Endothelial cell of umbilical vein (primary cell): Measurements from ENCODE around the gene HCRT. TPM values are rescaled to one million over a fixed set of nuclear protein-coding genes. Genes with fewer than 3 reads are reported as not detected.

ENCODE experiments used
- BruUV-seq: library from RNA; stranded (reverse); fragments of 400-500 nt; replicated peaks from 2 replicates; lab custom pipeline; 2021; lab: Mats Ljungman, UMichigan
- CTCF ChIA-PET: fragments of 300-600, 350-600 bp; sonication (Branson Sonifier 250); formaldehyde crosslinking; loops from one replicate; lab custom pipeline; 2021; ENCODE audit warnings: antibody characterized with exemption, inconsistent platforms; lab: Charles Lee
- POLR2A ChIA-PET: fragments of 300-600, 350-600 bp; sonication (Branson Sonifier 250); formaldehyde crosslinking; loops from one replicate; lab custom pipeline; 2021; ENCODE audit warnings: antibody characterized with exemption, inconsistent platforms; lab: Charles Lee
- DNase-seq: peaks from one replicate; pipeline ENCODE4 v3.0.0-alpha.2; 2011; ENCODE audit warnings: low read depth, low spot score
- FAIRE-seq: peaks from 2 replicates; lab custom pipeline; 2011; peaks lifted over from hg19 to GRCh38; lab: Jason Lieb, UNC
- H2AFZ ChIP-seq: 2 replicates; pipeline ENCODE4 v1.6.0; 2012; ENCODE audit warnings: low read depth, low read length, control low read depth, inconsistent platforms
- H3K27ac ChIP-seq: 2 replicates; pipeline ENCODE4 v1.5.1; 2011; ENCODE audit warnings: low read depth, mild to moderate bottlenecking, control low read depth, low read length, moderate library complexity; ENCODE audit not compliant: insufficient read depth
- H3K27me3 ChIP-seq, 2 experiments: 2 replicates each; pipeline versions ENCODE4 v1.6.0 to v1.6.1; 2011; ENCODE audit warnings: low read length in 2 of 2, mixed read lengths in 1 of 2; ENCODE audit not compliant: control insufficient read depth in 2 of 2, insufficient read depth in 2 of 2
- H3K36me3 ChIP-seq, 2 experiments: 2 replicates in 1 of 2; 3 replicates in 1 of 2; pipeline ENCODE4 v1.5.1; 2011; ENCODE audit warnings: low read length in 2 of 2, mild to moderate bottlenecking in 1 of 2, moderate library complexity in 1 of 2; ENCODE audit not compliant: control insufficient read depth in 2 of 2, insufficient read depth in 2 of 2; ENCODE audit errors: extremely low read depth in 1 of 2
- H3K4me1 ChIP-seq: 3 replicates; pipeline ENCODE4 v1.5.1; 2011; ENCODE audit warnings: mild to moderate bottlenecking, low read length; ENCODE audit not compliant: control insufficient read depth, insufficient read depth; ENCODE audit errors: extremely low read depth
- H3K4me2 ChIP-seq: 2 replicates; pipeline ENCODE4 v1.6.1; 2011; ENCODE audit warnings: low read length, control low read depth, mixed read lengths; ENCODE audit not compliant: insufficient read depth
- H3K4me3 ChIP-seq, 3 experiments: fragments of 200-600 bp in 1 of 3; sonication (generic), shearing (Covaris generic) in 1 of 3; replicated peaks in 1 of 3; 2 replicates each; pipeline ENCODE4 v1.5.1; 2011 to 2016; ENCODE audit warnings: control low read depth in 3 of 3, low read length in 3 of 3, mild to moderate bottlenecking in 2 of 3, inconsistent platforms in 1 of 3, low read depth in 1 of 3, moderate library complexity in 1 of 3; ENCODE audit not compliant: insufficient read depth in 1 of 3
- H3K79me2 ChIP-seq: 2 replicates; pipeline ENCODE4 v1.6.0; 2012; ENCODE audit warnings: low read length, inconsistent platforms; ENCODE audit not compliant: control insufficient read depth, insufficient read depth
- H3K9ac ChIP-seq: replicated peaks from 2 replicates; pipeline ENCODE3; 2011; ENCODE audit warnings: low read length, control low read depth; ENCODE audit not compliant: insufficient read depth; ENCODE audit errors: extremely low read depth
- H3K9me1 ChIP-seq: replicated peaks from 3 replicates; pipeline ENCODE4 v1.6.0; 2011; ENCODE audit warnings: mild to moderate bottlenecking, low read length; ENCODE audit not compliant: control insufficient read depth, insufficient read depth; ENCODE audit errors: extremely low read depth
- H3K9me3 ChIP-seq: replicated peaks from 2 replicates; pipeline ENCODE4 v1.5.1; 2012; ENCODE audit warnings: low read length, inconsistent platforms; ENCODE audit not compliant: control insufficient read depth, insufficient read depth
- H4K20me1 ChIP-seq: replicated peaks from 2 replicates; pipeline ENCODE3; 2011; ENCODE audit warnings: mild to moderate bottlenecking, low read length; ENCODE audit not compliant: control insufficient read depth, insufficient read depth; ENCODE audit errors: extremely low read depth
- EZH2 ChIP-seq: IDR thresholded peaks from 2 replicates; pipeline ENCODE4 v1.6.1; 2012; ENCODE audit warnings: borderline replicate concordance, low read depth, mild to moderate bottlenecking, moderate library complexity, low read length, inconsistent platforms; ENCODE audit not compliant: severe bottlenecking
- GATA2 ChIP-seq: IDR thresholded peaks from 2 replicates; pipeline ENCODE4 v1.7.0; 2011; ENCODE audit warnings: low read depth, mild to moderate bottlenecking, moderate library complexity, mixed read lengths, low read length; ENCODE audit not compliant: insufficient read length, insufficient read depth
- JUN ChIP-seq: IDR thresholded peaks from 2 replicates; pipeline ENCODE4 v1.6.1; 2011; ENCODE audit warnings: borderline replicate concordance, low read depth; ENCODE audit not compliant: insufficient read length, insufficient read depth
- POLR2A ChIP-seq: IDR thresholded peaks from 2 replicates; pipeline ENCODE4 v1.6.1; 2012; ENCODE audit warnings: low read depth, mild to moderate bottlenecking, control low read depth, low read length
- POLR2AphosphoS5 ChIP-seq: IDR thresholded peaks from 2 replicates; pipeline ENCODE4 v1.6.1; 2012; ENCODE audit warnings: low read depth, mild to moderate bottlenecking, control low read depth, low read length, moderate library complexity; ENCODE audit not compliant: insufficient read depth
- dilution Hi-C: fragments of 300-500 bp; cut with MboI; formaldehyde crosslinking; loops from one replicate; pipeline ENCODE4 v1.15.0; 2019; ENCODE audit warnings: low sequenced_read_pairs; ENCODE audit not compliant: extremely low pct_ligation_motif_present
- intact Hi-C: fragments of 100-400 bp; cut with micrococcal nuclease; formaldehyde crosslinking; loops from one replicate; pipeline ENCODE4 v1.10.0; 2022
- polyA plus RNA-seq, 4 experiments: library from polyadenylated mRNA; depleted of rRNA in 3 of 4; stranded (reverse) in 3 of 4; unstranded in 1 of 4; fragments of >200 nt; gene quantifications; 2 replicates each; pipeline versions ENCODE4 v1.2.1 to v1.2.3, GENCODE V29; 2011 to 2012; ENCODE audit warnings: missing spikeins in 1 of 4
- total RNA-seq: library from RNA; stranded (reverse); gene quantifications from 2 replicates; pipeline ENCODE4 v1.2.3, GENCODE V29; 2021
- TF ChIP-seq, protein P1 (sequence below), 2 donors: IDR thresholded peaks; 1 replicate in 1 of 2; 2 replicates in 1 of 2; pipeline ENCODE4 v1.5.1; 2011; ENCODE audit warnings: low read length in 2 of 2, mild to moderate bottlenecking in 2 of 2, moderate library complexity in 2 of 2, control low read depth in 1 of 2, inconsistent platforms in 1 of 2, low read depth in 1 of 2; ENCODE audit not compliant: insufficient read depth in 1 of 2; ENCODE audit errors: extremely low read depth in 1 of 2
- TF ChIP-seq, protein P2 (sequence below): IDR thresholded peaks from 2 replicates; pipeline ENCODE4 v1.6.1; 2011; ENCODE audit not compliant: insufficient read depth, insufficient read length

The HCRT gene
- total and polyA plus RNA-seq, 2 donors (not counting 3 experiments of a cell fraction or from before 2014, with no cell fraction given), result not detected

DNA sequence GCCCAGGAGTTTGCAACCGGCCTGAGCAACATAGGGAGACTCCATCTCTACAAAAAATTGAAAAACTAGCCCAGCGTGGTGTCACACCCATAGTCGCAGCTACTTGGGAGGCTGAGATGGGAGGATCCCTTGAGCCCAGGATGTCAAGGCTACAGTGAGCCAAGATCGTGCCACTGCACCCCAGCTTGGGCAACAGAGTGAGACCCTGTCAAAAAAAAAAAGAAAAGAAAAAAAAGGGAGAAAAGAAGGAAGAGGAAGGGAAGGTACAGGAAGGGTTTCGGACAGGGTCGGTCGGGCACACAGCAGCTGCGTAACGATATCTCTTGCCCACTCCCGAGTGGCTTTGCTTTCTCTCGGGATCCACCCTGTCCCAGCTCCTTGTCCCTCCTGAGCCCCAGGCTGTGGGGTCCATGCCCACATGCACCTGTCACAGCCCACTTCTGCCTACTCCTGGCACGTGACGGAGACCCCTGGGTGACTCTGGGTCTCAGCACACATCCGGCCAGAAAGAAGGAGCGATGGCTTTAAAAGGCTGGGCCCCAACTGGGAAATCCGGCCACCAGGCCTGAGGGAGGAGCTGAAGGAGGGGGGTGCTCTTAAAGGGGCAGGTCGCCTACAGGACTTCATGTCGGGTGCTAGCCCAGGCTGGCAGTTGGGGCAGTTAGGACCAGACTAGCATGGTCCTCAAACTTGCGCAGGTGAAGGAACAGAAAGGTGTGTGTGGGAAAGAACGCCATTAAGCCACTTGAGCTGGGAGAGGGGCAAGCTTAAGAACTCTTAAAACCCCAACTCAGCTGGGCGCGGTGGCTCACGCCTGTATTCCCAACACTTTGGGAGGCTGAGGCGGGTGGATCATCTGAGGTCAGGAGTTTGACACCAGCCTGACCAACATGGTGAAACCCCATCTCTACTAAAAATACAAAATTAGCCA, 9.0 kb upstream of the HCRT start, which contains the start of gene GHDC:
Gene GHDC, minus strand, starts transcription at position 526 of the 931 bp plus-strand sequence. CDS start 913 bp downstream, outside the sequence.
- dilution Hi-C loops, result no loop called here
- Histone ChIP-seq H3K36me3 (no peaks in the 10 kb centered on the region), H3K9me1 (no peaks in the 10 kb centered on the region), H2AFZ (peak within 1 kb of the TSS; percentile 94), H3K9ac (peak within 1 kb of the TSS; percentile 10), H3K9me3 (no peaks in the 10 kb centered on the region), H4K20me1 (no peaks in the 10 kb centered on the region), H3K79me2 (no peaks in the 10 kb centered on the region), H3K27me3 (no peaks in the 10 kb centered on the region), H3K4me3 (peak within 1 kb of the TSS; percentile 22 to 52 (median 46)), H3K4me2 (peak within 1 kb of the TSS; percentile 39), H3K4me1 (no peaks in the 10 kb centered on the region), H3K27ac (no peak within 1 kb of the TSS)
- ChIA-PET CTCF (interaction anchor here (0.6 to 4.6 kb wide), 11 partner anchors 10 to 213 kb away, joined by 3 to 24 read pairs (median 4); partner anchors contain the start of genes HCRT, KCNH4 and NKIRAS2), POLR2A (interaction anchor here (0.7 kb wide), 1 partner anchor 182 kb away, joined by 3 read pairs; no protein-coding TSS in a partner anchor)
- peak; percentile 36 for TF ChIP-seq POLR2AphosphoS5
- TF ChIP-seq POLR2A, result peak; percentile 57
- TF ChIP-seq EZH2, result no peak
- no peak for TF ChIP-seq GATA2
- TF ChIP-seq, protein P1, sequence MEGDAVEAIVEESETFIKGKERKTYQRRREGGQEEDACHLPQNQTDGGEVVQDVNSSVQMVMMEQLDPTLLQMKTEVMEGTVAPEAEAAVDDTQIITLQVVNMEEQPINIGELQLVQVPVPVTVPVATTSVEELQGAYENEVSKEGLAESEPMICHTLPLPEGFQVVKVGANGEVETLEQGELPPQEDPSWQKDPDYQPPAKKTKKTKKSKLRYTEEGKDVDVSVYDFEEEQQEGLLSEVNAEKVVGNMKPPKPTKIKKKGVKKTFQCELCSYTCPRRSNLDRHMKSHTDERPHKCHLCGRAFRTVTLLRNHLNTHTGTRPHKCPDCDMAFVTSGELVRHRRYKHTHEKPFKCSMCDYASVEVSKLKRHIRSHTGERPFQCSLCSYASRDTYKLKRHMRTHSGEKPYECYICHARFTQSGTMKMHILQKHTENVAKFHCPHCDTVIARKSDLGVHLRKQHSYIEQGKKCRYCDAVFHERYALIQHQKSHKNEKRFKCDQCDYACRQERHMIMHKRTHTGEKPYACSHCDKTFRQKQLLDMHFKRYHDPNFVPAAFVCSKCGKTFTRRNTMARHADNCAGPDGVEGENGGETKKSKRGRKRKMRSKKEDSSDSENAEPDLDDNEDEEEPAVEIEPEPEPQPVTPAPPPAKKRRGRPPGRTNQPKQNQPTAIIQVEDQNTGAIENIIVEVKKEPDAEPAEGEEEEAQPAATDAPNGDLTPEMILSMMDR (IDR thresholded peaks at IDR 0.05; ENCODE audit: extremely low read depth in 1 of 2, insufficient read depth in 1 of 2, low read depth in 1 of 2, low read length in 2 of 2), result no peak
- TF ChIP-seq, protein P2, sequence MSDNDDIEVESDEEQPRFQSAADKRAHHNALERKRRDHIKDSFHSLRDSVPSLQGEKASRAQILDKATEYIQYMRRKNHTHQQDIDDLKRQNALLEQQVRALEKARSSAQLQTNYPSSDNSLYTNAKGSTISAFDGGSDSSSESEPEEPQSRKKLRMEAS, result no peak
- TF ChIP-seq JUN, result no peak
- TSS peak; percentile 27 for BruUV-seq
- intact Hi-C loops, result loop anchor here (1.0 kb wide), 1 partner anchor 39 kb away; no protein-coding TSS in a partner anchor
- FAIRE-seq, result peak; percentile 97
- DNase-seq, result peak; percentile 77
